Testis (tissue), 2 donors: ENCODE results near the gene PTPRG.

Source experiments
- CTCF ChIP-seq, 3 experiments: fragments of 450-650 bp in 2 of 3; fragments of 200-600 bp in 1 of 3; sonication (generic) in 1 of 3; IDR thresholded peaks; one replicate each; pipeline ENCODE4 v1.5.1; 2016 to 2019; ENCODE audit warnings: antibody characterized with exemption in 3 of 3, mild to moderate bottlenecking in 2 of 3, moderate library complexity in 1 of 3
- POLR2A ChIP-seq: fragments of 450-650 bp; IDR thresholded peaks from one replicate; pipeline ENCODE4 v1.6.1; 2017; ENCODE audit warnings: antibody characterized with exemption, mild to moderate bottlenecking, moderate library complexity

- no peak for TF ChIP-seq POLR2A
- no peak for TF ChIP-seq CTCF (IDR thresholded peaks at IDR 0.05)
These were observed 33.0 kb downstream of the PTPRG start for GRCh38 chr3:61594144-61594963.
